Panc1 (cell line): ENCODE results near the gene BCAS3.
"Not testable (repeated sequence)": the region's sequence is repeated elsewhere in the genome, so short reads cannot be mapped to it uniquely, and the experiment has no call there.

Experiments used
- CTCF ChIP-seq: fragments of 450-650 bp; IDR thresholded peaks from 2 replicates; pipeline ENCODE4 v1.5.1; 2017; ENCODE audit warnings: mild to moderate bottlenecking
- REST ChIP-seq, 2 experiments: IDR thresholded peaks; 2 replicates each; pipeline ENCODE4 v1.6.1; 2011 to 2012; ENCODE audit warnings: low read depth in 2 of 2, control low read depth in 1 of 2, low read length in 1 of 2, mild to moderate bottlenecking in 1 of 2, moderate library complexity in 1 of 2; ENCODE audit not compliant: insufficient read depth in 1 of 2
- SIN3A ChIP-seq: IDR thresholded peaks from 2 replicates; pipeline ENCODE4 v1.6.1; 2012; ENCODE audit warnings: low read depth, mild to moderate bottlenecking, low read length, moderate library complexity, borderline replicate concordance; ENCODE audit not compliant: insufficient read depth
- TCF7L2 ChIP-seq: IDR thresholded peaks from 2 replicates; pipeline ENCODE4 v1.6.1; 2011; ENCODE audit warnings: mild to moderate bottlenecking, low read depth, low read length, inconsistent platforms

DNA sequence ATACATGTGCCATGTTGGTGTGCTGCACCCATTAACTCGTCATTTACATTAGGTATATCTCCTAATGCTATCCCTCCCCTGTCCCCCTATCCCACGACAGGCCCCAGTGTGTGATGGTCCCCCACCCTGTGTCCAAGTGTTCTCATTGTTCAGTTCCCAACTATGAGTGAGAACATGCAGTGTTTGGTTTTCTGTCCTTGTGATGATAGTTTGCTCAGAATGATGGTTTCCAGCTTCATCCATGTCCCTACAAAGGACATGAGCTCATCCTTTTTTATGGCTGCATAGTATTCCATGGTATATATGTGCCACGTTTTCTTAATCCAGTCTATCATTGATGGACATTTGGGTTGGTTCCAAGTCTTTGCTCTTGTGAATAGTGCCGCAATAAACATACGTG lies 94.0 kb downstream of the BCAS3 start:
- not testable (repeated sequence) for TF ChIP-seq TCF7L2; CTCF; SIN3A; REST (IDR thresholded peaks at IDR 0.05; ENCODE audit: insufficient read depth in 1 of 2, low read depth in 2 of 2, low read length in 1 of 2)
